IPS DF 4.7 (cell line): ENCODE measurements around the gene ARHGAP15.

Experiments
- DNase-seq: peaks from one replicate; pipeline ENCODE4 v3.0.0-alpha.2; 2013; ENCODE audit warnings: low spot score; ENCODE audit errors: extremely low read depth

ARHGAP15 gene

DNA sequence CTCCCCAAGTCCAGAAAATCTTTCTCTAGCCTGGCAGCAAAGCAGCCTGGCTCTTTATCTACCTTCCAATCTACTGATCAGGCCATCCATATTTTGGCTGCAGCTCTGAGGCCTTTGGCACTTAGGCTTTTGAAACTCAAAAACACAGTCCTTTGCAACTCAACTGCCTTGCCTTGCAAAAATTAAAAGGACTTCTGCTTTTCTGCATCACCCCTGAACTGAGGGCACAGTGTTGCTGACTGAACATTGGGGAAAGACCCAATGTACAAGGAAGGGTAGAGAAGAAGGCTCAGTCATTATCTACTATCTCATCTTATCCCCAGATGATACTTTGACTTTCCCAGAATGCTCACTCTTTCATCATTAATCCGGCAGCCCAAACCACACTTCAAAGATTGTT, 625.5 kb downstream of the ARHGAP15 start:
- no peak for DNase-seq

DNA sequence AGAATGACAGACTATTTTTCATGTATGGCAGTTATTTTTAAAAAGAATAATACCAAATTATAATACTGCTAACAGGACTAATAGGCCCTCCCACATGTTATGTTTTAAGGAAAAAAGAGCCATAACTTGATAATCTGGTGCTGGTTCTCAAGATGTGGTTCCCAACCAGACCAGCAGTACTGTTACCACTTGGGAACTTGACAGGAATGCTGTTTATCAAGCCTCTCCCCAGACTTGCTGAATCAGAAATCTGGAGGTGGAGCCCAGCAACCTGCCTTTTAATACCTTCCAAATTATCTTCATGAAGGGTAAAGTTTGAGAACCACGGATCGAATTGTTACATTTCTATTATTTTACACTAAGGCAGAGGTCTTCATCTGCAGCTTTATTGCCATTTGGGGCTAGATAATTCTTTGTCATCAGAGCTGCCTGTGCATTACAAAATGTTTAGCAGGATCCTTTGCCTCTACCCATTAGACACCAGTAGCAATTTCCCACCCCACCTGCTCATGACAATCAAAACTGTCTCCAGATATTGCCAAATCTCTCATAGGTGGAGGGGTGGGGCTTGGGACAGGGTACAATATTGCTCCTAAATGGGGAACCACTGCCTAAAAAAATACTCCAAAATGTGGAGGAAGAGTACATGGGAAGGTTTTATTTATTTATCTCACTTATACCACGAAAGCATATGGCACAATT, 629.6 kb downstream of the ARHGAP15 start:
- no peak for DNase-seq

DNA sequence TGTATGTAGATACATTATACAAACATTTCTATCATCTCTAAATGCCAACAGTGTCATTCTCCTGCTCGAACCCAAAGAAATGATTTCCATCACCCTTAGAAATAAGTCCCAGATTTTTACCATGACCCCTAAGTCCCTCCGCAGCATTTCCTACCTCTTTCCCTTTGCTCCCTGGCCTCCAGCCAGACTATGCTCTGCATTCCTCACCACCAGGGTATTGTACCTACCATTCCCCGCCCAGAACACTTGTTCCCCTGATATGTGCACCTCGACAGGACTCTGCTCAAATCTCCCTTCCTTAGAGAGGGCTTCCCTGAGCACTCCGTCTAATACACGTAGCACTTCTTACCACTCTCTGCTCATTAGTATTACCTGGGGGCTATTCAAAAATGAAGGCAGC, 630.2 kb downstream of the ARHGAP15 start:
- DNase-seq, result peak; percentile 62

DNA sequence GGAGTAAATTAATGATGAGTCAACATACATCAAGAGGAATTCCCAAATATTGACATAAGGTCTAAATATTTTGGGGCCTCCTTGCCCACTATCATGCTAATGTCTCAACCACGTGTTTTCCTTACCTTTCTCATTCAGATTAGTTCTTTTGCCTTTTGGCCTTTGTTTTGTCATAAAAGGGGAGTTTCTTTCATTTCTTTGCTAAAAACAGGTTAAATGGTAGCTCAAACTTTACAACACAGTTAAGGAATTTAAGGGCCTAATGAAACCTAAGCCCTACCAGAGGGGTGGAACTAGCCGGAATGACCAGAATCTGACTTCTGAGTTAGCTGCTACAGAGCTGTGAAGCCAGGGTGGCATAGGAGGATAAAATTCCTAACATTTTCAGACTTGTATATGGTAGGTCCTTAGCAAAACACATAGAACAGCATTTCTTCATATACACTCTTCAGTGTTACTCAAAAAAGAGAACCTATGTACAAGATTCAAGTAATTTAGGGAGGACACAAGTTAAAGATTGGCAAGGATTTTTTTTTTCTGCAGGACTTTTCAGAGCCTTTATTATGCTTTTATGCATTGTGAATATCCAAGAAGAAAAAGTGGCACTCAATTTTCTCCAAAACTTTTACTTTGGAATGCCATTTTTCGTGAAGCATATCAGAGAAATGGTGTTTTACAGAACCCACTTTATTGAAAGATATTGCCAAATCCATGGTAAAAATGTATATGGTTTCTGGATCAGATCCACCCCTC, 633.1 kb downstream of the ARHGAP15 start:
- peak; percentile 66 for DNase-seq

DNA sequence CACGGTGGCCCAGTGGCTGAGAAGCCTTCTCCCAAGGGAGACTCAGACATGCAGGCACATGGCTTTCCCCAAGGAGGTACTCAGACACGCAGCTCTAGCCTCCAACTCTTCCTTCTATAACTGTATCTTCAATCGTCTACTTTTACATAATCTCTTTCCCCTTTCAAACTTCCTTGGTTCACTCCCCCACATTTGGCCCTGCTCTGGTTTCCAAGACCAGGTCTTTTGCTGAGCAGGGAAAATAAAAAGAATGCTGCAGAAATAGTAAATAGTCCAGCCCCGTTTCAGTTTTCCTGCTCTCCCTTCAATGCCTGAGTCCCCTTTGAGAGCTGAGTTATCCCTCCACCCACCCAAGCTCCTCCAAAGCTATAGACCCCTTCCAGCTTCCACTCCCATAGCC, 635.0 kb downstream of the ARHGAP15 start:
- DNase-seq, result no peak

DNA sequence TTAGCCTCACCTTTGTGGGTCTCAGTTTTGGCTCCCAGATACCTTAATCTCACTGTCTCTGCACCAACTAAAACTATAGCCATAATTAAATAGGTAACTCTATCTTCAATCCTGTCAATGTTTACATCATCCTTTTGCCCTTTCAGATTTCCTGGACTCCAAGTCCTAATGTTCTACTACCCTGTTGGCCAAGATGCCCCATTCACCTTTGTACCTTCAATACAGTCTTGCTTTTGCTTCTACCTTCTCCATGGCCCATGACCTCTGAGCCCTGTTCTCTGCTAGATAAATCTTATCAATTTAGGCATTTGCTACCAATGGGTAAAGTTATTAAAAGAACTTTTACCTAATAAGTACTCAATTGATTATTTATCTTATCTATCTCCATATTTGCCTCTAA, 635.5 kb downstream of the ARHGAP15 start:
- DNase-seq, result no peak

DNA sequence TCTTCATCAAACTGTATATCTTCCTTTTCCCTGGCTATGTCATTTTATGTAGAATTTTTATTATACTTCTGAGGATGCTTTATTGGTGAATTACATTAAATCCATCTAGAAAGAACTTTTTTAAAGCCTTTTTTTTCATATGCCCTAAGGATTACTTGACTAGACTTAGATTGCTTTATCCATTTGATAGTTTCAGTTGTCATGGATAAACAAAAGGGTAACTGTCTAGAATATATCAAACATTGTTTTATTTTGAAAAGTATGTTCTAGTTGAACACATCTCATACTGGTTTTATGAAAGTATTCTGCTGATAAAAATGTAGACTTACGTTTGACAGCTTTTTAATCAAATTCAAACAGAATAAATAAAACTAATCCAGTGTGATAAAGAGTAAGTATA, 639.8 kb downstream of the ARHGAP15 start:
- no peak for DNase-seq

DNA sequence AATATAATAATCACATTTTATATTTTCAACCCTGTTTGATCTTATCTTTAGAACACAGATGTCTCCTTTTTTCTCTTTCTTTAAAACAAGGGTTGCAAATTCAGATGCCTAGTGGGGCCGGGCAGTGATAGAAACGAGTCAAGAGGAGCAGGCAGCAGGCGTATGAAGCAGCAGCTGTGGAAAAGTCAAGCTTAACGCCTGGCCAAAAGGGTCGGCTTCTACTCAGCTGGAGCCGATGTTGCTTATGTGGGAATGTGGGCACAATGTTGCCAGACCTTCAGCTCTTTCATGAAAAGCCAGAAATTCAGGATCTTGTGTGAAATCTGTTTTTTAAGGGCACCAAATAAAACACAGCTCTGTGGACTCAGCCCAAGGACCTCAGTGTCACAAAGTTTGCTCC, 642.7 kb downstream of the ARHGAP15 start:
- no peak for DNase-seq

DNA sequence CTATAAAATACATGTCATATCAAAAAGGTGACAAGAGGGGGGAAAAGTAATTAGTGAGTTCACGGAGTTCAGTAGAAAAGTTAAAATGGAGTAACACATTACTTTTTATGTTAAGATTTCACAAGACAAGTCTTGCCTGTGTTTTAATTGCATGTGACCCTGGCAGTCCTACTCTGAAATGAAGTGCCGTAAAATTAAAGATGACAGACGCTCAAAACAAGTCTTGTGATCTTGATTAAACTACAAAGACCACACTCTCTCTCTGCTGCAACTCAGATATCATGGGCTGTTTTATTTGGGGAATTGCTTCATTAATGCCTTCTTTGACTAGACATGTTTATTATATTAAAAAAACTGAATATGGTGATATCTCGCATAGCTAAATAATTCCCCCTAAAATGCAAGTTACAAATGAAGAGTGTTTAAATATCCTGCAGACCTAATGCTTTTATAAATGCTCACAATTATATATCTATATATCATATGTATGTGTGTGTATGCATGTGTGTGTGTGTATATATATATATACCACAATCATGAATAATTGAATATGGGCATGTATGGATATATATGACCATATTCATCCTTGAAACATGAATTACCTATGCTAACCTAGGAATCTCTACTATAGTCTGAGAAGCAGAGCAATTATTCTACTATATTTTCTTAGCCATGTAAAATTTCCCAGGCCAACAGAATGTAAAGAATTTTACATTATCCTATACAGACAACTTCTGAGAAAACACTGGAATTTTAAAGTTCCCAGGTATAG, 647.5 kb downstream of the ARHGAP15 start:
- no peak for DNase-seq

DNA sequence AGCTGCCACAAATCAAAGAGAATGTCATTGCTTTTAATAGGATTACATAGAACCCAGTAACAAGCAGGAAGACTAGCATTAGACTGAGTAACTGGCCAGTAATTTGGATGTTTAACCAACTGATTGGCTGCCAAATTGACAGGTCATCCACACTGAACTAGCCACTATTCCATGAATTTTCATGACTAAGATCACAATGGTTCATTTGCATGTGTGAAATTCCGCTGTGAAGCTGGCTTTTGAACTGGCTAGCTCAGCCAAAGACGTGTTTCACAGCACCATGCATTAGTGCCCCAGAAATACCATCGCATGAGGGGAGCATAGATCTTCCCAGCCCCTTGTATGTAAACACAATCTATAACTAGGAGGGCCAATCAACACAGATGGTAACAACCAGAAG, 649.8 kb downstream of the ARHGAP15 start:
- no peak for DNase-seq

DNA sequence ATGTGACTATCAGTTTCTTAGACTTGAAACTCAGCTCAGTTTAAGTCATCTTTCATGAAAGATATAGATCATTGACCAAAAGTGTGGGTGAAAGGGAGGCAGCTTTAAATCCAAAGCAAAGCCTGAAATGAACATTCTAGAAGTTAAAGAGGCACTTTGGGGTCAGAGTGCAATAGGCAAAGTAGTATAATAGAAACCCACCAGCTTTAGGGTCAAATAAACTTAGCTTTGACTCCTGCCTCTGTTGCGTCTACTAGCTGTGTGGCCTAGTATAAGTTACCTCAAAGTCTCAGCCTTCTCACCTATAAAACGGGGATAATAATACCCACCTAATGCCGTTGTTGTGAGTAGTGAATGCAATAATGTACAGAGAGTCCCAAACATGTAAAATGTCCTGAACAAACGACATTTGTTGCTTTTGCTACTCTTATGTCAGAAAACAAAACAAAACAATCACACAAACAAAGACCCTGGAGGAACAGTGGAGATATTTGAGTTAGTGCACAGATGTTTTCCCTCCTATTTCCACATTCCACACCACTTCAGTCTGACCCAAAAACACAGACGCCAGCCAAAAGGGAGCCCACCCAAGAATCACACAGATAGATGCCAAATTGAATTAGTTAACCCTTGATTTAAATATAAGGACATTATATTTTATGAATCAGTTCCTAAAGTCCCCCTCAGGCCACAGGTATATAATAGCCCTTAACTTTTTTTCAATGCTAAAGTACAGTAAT, 657.0 kb downstream of the ARHGAP15 start:
- DNase-seq, result no peak

DNA sequence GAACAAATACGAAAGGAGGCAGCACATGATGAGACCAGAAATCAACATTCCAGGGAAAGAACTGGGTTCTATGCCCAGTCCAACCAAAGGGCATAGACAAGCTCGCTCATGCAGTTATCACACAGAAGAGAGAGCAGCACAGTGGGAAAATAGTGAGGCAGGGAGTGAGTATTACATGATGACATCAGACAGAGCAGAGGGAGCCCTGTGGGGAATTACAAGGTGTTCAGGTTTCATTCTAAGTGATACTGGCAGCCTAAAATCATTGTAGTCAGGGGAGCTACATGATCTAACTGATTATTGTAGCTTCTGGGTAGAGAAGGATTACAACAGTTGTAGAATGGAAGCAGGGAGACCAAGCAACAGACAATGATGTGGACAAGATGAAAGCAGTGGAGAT, 658.5 kb downstream of the ARHGAP15 start:
- DNase-seq, result no peak

DNA sequence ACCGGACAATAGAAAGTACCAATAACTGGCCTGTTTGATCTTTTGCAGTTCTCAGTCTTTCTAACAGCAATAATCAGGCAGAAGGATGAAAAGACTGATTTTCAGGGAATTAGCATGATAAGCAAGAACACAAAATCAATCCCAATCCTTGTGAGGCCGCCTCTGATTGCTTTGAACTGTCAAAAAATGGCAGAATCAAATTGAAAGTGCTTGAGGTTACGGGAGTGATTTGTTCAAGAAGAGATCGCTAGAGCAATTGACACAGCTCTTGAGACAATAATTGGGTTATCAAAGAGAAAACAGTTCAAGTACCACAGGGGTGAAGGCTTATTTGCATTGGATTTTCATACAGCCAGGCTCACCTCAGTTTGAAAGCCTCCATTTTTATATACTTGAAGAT, 663.4 kb downstream of the ARHGAP15 start:
- DNase-seq, result no peak

DNA sequence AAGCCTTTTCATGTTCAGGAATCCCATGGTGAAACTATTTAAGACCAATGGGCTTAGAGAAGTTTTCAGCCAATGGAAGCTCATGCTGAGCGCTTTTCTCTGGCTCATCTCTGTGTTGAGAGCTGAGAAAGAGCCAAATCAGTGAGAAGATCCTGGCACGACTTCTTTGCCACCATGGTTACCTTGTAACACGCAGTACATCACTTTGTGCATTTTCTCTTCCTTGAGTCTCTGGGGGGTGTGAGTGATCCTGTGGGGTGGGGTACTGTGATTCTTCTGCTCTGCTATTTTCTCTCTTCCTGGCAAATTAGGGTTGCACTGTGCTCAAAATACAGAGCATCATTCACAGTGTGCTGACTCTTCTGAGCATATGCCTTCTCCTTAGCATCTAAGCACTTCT, 664.2 kb downstream of the ARHGAP15 start:
- no peak for DNase-seq

DNA sequence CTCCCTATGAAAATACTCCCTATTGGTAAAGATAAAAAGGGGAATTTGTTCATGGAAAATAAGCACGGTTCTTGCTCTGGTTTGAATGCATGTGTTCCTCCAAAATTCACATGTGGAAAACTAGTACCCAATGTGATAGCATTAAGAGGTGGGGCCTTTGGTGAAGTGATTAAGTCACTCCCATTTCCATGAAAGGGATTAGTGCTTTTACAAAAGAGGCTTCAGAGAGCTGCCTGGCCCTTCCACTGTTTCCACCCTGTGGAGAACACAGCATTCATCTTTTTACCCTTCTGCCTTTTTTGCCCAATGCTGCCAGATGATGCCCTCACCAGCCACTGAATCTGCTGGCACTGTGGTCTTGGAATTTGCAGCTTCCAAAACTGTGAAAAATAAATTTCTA, 666.8 kb downstream of the ARHGAP15 start:
- DNase-seq, result no peak

DNA sequence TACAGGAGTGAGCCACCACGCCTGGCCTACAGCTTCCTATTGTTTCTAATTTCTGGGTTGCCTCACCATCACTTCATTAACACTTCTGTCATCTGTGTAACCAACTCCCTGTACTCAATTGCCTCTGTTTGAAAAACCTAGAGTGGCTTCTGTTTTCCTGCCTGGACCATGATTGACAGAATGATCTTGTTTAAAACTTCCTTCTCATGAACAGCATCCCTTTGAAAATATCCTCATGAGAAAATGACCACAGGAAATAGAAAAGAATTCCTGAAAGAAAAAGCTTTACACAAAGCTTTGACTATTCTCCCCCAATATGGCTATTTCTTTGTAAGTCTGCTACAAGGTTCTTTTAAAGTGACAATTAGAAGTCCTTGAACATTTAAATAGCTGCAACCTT, 672.3 kb downstream of the ARHGAP15 start:
- DNase-seq, result no peak

DNA sequence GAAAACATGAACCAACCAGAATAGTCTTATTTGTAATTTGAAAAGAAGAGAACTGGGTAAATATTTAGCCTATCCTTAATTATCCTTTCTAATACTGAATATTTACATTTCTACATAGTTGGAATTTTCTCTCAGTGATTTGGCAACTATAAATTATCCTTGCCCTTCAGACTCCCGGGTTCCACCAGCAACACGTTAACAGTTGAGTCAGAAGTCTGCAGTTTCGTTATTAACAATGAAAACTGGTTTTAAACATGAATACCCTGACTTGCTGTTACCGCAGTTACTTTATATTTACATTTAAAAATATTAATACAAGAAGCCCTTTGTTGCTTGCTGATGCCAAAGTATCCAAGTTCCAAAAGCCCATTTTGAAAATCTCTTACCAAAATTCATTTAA, 673.0 kb downstream of the ARHGAP15 start:
- DNase-seq, result no peak

DNA sequence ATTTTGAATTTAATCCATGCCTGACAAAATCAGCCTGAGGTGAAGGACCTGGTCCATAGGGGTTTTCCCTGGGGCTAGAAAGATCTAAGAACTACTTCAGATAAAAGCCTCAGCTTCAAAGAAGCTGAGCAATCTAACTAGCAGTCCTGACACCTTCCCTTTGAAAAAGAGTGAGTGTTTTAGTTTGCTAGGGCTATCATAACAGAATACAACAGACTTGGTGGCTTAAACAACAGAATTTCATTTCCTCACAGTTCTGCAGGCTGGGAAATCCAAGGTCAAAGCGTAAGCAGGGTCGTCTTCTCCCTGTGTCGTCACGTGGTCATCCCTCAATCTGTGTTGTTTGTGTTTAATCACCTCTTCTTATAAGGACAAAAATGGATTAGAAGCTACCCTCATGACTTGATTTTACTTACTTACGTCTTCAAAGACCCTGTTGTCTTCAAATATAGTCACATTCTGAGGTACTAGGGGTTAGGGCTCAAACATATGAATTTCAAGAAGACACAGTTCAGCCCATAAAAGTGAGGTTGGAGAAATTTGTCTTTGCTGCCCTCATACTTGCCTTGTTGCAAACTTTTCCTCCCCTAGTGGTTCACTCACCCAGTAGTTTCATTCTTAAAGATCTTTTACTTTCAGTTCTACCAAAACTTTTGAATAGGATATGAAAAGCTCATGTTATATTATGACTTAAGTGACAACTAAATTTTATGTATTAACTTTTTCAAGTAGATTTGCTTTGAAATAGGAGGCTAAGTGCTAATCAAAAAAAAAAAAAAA, 673.8 kb downstream of the ARHGAP15 start:
- DNase-seq, result no peak

DNA sequence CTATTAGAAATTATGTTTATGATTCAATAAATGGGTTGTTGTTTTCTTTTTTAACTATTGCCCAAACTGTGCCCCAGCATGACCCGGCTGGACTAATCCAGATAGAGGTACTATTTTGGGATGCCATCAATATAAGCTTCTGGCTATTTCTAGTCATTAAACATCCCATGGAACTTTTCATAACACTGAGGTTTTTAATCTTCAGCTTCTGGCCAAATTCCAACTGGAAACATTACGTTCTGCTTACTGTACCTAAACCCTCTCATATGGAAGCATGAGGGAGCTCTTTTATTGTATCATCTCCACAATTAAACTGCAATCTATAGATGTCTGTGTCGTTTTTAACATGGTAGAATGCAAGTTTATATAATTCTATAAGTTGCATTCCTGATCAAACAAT, 674.7 kb downstream of the ARHGAP15 start:
- DNase-seq, result no peak

DNA sequence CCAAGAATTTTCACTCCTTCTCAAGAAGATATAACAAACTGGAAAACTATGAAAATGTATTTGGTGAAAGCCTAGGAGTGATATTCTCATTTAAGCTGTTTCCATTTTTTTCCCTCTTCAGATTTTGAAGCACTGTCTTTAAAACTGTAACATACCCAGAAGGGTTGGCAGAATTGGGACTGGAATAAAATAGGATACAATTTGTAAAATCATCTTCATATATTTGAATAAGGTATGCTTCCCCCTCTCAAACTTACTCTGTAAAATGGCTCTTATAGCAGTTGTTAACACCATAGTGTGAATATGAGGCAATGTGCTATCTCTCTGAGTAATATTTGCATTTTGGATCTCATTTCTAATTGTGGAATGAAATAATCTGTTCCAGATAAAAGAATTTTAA, 676.4 kb downstream of the ARHGAP15 start:
- no peak for DNase-seq

DNA sequence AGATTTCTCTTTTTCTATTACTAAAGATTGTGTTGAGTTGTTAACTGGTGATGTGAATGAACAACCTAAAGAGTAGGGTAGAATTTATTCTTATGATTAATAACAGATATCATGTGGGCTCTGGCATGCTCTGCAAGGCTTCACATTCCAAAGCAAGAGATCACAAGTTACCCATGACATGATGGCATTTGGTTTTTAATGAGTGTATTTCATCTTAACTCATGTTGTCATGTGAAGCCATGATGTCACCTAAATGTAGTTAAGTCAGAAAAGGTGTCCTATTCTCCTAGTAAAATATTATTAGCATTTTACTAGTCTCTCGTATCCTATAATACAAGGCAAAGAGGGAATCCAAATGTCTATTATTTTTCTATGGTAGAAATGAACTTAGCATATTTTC, 678.0 kb downstream of the ARHGAP15 start:
- no peak for DNase-seq
